ENCODE data around the gene SPTLC2.

DNA sequence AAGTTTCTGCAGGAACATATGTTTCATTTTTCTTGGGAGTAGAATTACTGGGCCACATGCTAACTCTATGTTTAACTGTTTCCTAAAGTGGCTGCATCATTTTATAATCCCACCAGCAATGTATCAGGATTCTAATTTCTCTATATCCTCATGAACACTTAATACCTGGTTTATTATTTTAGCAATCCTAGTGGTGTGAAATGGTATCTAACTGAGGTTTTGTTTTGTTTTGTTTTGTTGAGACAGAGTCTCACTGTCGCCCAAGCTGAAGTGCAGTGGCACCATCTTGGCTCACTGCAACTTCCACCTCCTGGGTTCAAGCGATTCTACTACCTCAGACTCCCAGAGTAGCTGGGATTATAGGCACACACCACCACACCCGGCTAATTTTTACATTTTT is 6.5 kb downstream of the SPTLC2 start:
- TF ChIP-seq, protein P1, sequence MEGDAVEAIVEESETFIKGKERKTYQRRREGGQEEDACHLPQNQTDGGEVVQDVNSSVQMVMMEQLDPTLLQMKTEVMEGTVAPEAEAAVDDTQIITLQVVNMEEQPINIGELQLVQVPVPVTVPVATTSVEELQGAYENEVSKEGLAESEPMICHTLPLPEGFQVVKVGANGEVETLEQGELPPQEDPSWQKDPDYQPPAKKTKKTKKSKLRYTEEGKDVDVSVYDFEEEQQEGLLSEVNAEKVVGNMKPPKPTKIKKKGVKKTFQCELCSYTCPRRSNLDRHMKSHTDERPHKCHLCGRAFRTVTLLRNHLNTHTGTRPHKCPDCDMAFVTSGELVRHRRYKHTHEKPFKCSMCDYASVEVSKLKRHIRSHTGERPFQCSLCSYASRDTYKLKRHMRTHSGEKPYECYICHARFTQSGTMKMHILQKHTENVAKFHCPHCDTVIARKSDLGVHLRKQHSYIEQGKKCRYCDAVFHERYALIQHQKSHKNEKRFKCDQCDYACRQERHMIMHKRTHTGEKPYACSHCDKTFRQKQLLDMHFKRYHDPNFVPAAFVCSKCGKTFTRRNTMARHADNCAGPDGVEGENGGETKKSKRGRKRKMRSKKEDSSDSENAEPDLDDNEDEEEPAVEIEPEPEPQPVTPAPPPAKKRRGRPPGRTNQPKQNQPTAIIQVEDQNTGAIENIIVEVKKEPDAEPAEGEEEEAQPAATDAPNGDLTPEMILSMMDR (IDR thresholded peaks at IDR 0.05): no peak
- TF ChIP-seq POLR2A (IDR thresholded peaks at IDR 0.05): no peak

Data from gastroesophageal sphincter (tissue), 3 donors.